Stimulated activated CD8-positive, alpha-beta memory T cell treated with anti-CD3 and anti-CD28 coated beads, Interleukin-12 subunit alpha, Interleukin-12 subunit beta, amount 100 ng/mL, for 24 hours (primary cell): ENCODE results near the gene TANGO6.

Source experiments
- DNase-seq: peaks from one replicate; pipeline ENCODE4 v3.0.0-alpha.2; 2020; ENCODE audit errors: extremely low read depth

TANGO6 gene

GRCh38 chr16:68909099-68909733, 65.9 kb downstream of the TANGO6 start:
- no peak for DNase-seq

DNA sequence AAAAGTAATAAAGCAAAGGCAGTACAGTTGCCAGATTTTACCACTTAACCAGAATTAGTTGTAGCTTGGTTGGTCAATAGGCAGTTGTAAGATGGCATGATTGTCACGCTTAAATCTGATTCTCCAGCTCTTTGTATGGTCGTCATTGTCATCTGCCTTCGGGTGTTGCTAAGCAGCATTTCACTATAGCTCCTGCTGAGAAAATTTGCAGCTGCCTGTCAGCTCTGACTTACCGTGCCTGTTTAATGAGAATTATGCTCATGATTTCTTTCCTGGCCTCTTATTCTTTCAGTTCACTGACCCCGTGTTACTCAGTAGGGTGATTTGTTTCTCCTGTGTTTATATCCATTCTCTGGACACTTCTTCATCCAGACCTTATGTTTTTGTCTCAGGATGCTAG, 66.7 kb downstream of the TANGO6 start:
- no peak for DNase-seq

DNA sequence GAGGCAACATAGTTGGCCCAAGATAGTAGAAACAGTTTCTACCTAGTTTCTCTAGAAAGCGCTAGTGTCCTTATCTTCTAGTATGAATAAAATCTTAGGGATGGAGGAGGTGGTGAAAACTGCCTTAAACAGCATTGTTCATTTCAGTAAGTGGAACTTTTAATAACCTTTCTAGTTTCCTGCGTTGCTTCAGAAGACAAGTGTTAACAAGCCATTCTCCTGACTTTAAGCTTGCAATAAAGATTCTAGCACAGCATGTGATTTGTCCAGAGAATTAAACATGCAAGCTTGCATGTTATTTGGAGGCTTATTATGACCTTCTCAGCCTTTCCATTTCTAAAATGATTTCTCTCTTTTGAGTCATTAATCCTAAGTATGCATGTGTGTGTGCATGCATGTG, 72.3 kb downstream of the TANGO6 start:
- DNase-seq, result no peak

- DNase-seq, result no peak
Measured at GRCh38 chr16:68917541-68917940, 74.2 kb downstream of the TANGO6 start.

GRCh38 chr16:68920349-68920748, 77.0 kb downstream of the TANGO6 start:
- no peak for DNase-seq

- no peak for DNase-seq
Measured at GRCh38 chr16:68921637-68922036, 78.3 kb downstream of the TANGO6 start.

DNA sequence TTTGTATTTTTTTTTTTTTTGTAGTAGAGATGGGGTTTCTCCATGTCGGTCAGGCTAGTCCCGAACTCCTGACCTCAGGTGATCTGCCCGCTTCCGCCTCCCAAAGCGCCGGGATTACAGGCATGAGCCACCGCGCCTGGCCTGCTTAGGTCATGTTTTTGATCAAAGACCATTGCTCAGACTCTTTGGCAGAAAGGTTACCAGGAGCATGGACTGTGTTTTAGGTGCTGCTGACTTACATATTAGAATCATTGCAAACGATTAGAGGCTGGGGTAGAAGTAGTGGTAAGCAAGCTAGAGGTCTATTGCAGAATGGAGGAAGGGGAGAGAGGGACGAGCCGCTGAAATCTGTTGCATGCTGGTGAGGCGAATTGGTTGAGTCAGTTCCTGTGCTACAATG, 79.8 kb downstream of the TANGO6 start:
- DNase-seq, result no peak

DNA sequence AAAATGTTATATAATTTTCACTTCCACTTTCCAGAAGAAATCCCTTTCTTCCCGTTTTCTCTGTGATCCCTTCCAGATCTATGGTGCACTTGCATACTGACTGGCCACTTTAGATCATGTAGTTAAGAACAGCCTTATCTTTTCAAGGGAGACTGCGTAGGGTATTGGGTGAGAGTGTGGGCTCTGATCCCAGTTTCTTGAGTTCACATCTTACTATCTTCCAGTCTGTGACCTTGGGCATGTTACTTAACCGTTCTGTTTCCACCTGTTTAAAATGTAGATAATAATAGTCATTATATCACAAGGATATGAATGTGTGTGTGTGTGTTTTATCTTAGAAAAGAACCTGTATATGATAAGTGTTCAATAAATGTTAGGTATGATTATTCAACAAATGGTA, 83.7 kb downstream of the TANGO6 start:
- no peak for DNase-seq

GRCh38 chr16:68931196-68931595, 87.9 kb downstream of the TANGO6 start:
- DNase-seq, result no peak

- DNase-seq, result no peak
Measured at GRCh38 chr16:68934402-68934801, 91.1 kb downstream of the TANGO6 start.

DNA sequence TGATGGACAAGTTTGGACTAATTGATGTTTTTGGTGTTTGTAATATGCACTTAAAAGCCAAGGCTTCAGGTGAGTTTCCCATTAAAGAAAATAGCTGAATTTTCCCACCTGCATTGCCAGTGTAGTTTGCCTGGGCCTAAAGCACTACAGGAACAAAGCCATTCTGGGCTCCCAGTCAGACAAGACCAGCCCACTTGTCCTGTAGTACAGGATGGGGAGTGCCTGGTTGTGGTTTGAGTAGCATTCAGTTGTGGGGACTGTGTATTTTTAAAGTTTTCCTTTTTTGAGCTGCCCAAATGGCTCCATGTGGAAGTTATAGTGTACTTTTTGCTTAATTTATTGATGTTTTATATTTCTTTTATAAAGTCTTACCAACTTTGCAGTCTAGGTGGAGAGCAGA, 91.7 kb downstream of the TANGO6 start:
- DNase-seq, result no peak

- DNase-seq, result no peak
Measured at GRCh38 chr16:68936736-68937631, 93.7 kb downstream of the TANGO6 start.

DNA sequence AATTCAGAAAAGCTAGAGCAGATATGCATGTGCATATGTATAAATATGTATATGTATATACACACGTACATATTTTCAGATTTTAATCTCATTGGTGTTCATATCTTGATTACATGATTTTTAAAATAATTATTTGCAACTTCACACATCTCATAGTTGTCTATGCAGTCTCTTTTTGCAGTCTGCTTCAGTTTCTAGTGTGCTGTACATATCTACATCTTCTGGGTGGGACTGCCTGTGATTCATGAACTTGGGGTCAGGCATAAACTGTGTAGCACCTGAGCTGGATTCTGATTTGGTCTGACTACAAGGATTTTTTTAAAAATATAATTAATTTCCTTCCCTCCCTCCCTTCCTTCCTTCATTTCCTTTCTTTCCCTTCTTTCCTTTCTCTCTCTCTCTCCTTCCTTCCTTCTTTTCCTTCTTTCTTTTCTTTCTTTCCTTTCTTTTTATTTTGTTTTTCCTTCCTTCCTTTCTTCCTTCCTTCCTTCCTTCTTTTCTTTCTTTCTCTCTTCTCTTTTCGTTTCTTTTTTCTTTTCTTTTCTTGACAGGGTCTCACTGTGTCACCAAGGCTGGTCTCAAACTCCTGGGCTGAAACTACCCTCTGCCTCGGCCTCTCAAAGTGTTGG, 96.5 kb downstream of the TANGO6 start:
- DNase-seq, result no peak

- DNase-seq, result no peak
Measured at GRCh38 chr16:68940816-68941215, 97.5 kb downstream of the TANGO6 start.

DNA sequence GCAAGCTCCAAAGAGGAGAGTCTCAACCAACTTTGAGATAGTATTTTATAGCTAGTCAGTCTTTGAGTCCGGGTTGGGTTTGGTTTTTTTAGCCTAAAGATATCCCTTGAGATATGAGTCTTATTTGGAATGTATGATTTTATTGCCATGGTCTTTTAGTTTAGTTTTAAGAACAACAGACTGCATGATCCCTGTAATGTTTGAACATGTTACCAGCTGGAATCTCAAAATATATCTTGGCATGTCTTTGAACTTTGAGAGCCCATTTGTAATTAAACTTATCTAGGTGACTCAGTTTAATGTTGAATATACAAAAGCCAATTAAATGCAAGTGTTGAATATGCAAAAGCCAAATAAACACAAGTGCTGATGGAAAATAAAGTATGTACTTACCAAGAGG, 100.6 kb downstream of the TANGO6 start:
- DNase-seq, result no peak

- no peak for DNase-seq
Measured at GRCh38 chr16:68948230-68948910, 105.0 kb downstream of the TANGO6 start.

DNA sequence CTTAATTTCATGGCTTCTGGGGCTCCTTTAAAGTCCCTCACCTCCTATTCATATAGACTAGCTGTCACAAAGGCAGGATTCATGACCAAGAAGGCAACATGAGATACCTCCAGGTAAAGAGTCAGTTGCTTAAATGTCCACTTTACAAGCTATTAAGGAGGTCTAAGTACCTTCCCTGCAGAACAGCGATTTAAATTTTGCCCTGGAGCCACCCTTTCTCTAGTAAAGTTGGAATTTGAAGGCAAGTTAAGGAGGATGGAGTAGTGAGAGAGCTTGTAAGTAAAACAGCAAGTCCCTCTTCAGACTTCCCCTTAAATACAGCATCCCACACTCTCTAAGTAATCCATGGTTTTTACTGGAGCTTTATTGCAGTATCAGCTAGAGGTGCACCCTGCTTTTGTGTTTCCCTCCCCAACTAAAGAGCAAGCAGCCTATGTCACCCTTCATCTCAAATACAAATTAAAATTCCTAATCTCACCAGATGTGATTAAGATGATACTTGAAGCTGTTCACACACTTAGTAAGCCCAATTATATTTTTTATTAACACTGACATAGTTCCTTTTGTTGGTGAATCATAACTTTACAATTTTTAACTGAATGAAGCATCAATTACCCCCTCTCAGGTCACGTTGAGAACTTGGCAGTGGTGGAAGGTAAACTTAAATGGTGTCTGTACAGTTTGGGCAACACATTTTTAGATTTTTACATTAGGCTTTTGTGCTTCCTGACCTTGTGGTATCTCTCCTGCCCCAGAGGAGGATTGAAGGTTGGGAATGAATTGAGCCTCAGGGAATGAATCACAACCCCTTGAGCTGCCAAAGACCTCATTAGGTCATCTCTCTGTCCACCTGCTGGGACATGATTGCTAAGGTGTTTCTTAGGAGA, 108.9 kb downstream of the TANGO6 start:
- no peak for DNase-seq

GRCh38 chr16:68954911-68955635, 111.7 kb downstream of the TANGO6 start:
- DNase-seq, result no peak

DNA sequence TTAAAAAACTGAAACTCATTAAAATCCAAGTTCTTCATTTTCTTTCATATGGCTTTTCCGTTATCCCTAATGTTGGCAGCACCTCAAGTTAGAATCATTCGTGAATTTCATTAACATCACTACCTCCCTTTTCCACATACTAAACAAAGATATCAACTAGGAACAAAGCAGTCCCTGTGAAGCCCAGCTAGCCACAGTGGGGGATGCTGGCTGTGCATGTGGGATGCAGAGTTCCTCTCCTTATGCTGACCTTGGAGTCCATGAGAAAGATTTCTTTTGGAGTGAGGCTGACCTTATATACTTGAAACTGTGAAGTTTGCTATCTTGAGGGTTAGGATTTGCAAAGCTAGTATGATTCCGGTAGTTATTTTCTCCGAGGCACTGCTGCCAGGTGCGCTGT, 117.6 kb downstream of the TANGO6 start:
- DNase-seq, result no peak

GRCh38 chr16:68961778-68962402, 118.6 kb downstream of the TANGO6 start:
- no peak for DNase-seq
